HL-60/S4 (cell line): ENCODE data around the gene RSPH10B2.
"Not testable (repeated sequence)": the region's sequence is repeated elsewhere in the genome, so short reads cannot be mapped to it uniquely, and the experiment has no call there.

Source experiments
- in situ Hi-C: fragments of 300-500 bp; cut with MboI; formaldehyde crosslinking; loops from 2 replicates; pipeline ENCODE4 v1.14.3; 2022; ENCODE audit warnings: low sequenced_read_pairs

Gene RSPH10B2

DNA sequence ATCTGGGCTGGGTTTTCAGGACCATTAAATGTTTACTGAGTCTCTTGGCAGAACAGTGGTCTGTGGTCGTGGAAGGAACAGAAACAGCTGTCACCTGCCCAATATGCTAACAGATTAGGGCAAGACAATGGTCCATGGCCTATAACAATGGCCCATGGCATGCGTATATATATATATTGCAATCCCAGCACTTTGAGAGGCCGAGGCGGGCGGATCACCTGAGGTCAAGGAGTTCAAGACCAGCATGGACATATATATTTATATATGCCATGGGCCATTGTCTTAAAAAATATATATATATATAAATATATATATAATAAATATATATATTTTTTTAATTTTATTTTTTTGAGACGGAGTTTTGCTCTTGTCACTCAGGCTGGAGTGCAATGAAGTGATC lies 27.7 kb downstream of the RSPH10B2 start:
- in situ Hi-C loops = not testable (repeated sequence)

DNA sequence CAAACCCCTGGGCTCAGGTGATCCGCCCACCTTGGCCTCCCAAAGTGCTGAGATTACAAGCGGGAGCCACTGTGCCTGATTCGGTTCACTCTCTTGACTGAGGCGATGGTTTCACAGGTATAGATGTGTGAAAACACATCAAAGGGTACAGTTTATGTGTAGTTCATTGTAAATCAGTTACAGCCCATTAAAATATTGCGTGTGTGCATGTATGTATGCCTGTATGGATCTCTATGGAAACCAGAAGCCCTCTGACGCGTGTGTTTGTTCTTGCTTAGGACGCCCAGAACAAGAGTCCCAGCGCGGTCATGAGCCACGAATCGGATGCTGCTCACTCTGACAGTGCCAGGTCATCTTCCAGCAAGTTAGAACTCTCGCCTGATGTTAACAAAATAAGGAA lies 35.5 kb downstream of the RSPH10B2 start:
- in situ Hi-C loops = not testable (repeated sequence)

DNA sequence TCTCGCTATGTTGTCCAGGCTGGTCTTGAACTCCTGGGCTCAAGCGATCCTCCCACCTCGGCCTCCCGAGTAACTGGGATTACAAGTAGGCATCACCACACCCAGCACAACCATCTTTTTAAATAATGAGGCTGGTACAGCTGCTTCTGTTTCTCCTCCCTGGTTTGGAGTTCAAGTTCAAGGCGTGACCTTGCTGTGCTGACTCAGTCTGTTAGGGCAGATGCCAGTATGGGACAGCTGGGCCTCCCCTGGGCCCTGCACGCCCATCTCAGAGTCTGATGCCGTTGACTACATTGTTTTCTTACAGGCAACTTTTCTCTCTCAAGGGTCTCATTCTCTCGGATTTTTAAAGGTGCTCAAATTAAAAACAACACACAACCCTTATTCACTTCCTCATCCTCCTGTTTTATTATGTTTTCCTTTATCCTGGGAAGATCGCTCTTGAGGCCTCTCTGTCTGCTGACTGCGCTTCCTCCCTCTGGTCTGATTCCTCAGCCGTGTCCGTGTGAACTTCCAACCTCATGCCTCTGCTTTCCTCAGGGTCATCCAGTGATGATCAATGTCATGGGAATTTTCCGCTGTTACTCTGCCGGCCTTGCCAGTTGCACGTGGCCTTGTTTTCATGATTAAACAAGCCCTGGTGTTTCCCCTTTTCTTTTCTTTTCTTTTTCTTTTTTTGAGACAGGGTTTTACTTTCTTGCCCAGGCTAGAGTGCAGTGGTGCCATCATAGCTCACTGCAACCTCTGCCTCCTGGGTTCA lies 38.4 kb downstream of the RSPH10B2 start:
- in situ Hi-C loops = not testable (repeated sequence)

DNA sequence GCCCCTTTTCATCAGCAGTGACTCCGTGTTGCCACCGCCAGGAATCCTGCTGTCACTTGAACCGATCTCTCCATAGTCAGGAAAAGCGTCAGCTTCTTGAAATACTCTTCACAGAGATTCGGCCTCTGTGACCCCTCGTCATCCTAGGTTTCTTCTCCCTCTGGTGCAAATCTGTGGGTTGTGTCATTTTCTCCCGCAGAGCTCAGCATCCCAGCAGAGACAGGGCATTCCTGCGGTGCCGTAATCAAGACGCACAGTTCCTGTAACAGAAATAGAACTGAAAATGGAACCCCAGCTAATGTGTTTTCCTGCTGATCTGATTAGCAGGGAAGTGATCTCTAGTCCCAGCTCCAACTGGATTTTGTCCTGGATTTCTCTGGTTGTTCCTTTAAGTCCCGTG lies 40.4 kb downstream of the RSPH10B2 start:
- in situ Hi-C loops = not testable (repeated sequence)

DNA sequence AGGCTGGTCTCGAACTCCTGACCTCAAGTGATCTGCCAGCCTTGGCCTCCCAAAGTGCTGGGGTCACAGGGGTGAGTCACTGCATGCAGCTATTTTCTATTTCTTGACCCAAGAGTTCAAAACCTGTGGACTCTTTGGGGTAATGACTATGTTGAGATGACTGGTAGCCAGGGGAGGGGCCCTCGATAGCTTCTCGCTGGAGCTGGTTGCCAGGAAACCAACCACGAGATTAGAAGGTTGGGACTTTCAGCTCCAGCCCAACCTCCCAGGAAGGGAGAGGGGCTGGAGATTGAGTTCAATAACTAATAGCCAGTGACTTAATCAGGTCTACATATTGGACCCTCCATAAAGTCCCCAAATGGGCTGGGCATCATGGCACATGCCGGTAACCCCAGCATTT lies 43.3 kb downstream of the RSPH10B2 start:
- in situ Hi-C loops = not testable (repeated sequence)

DNA sequence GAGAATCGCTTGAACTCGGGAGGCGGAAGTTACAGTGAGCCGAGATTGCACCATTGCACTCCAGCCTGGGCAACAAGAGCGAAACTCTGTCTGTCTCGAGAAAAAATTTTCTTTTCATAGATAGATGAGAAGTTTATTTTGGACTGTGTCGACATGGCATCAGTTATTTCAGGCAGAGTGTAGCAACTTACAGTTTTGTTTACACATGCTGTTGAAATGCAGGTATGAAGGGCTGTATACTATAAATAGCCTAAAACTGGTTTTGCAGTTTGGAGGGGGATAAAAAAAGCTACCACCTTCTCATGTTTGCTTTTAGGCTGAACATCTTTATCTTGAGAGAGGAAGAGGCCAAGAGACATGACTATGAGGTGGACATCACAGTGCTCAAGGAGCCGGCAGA lies 44.1 kb downstream of the RSPH10B2 start:
- in situ Hi-C loops = not testable (repeated sequence)

DNA sequence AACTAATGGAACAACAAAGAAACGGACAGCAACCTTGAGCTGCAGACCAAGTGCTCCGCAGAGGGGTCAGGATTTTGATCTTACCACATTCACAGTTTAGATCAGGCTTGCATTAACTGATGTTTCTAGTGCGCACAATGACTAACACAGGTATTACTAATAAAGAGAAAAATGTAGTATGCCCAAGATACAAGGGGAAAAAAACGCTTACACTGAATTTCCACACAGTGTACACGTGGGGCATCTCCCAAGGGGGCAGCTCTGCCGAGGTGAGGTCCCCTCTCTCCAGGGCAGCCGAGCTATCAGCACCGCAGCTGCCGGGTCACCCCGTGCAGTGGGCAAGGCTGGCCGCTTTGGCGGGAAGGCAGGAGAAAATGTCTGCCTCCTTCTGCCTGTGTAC lies 46.0 kb downstream of the RSPH10B2 start:
- in situ Hi-C loops = not testable (repeated sequence)

DNA sequence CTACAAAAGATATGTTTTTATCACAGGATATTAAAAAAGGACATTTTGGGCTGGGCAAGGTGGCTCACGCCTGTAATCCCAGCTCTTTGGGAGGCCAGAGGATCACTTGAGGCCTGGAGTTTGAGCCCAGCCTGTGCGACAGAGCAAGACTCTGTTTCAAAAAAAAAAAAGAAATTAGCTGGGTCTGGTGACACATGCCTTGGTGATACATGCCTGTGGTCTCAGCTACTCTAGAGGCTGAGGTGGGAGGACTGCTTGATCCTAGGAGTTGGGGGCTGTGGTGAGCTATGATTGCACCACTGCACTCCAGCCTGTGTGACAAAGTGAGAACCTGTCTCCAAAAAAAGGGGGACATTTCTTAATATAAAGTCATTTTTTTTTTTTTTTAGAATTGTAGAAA lies 46.4 kb downstream of the RSPH10B2 start:
- in situ Hi-C loops = not testable (repeated sequence)

DNA sequence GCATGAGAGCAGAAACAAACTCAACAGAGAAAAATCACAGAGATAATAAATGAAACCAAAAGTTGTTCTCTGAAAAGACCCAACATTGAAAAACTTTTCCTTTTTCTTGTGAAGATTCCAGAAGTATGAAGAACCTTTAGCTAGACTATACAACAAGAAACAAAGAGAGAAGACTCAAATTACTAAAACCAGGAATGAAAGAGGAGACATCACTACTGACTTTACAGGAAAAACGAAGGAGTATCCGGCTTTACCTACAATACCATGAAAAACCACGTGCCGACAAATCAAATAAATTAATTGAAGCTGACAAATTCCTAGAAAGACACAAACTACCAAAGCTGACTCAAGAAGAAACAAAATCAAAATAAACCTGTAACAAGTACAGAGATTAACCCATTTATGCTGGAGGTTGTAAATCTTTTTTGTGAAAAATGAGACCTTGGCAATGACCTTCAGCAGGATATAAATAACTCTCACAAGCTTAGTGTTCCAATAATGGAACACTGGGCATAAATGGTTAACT lies 53.6 kb downstream of the RSPH10B2 start:
- in situ Hi-C loops = not testable (repeated sequence)

DNA sequence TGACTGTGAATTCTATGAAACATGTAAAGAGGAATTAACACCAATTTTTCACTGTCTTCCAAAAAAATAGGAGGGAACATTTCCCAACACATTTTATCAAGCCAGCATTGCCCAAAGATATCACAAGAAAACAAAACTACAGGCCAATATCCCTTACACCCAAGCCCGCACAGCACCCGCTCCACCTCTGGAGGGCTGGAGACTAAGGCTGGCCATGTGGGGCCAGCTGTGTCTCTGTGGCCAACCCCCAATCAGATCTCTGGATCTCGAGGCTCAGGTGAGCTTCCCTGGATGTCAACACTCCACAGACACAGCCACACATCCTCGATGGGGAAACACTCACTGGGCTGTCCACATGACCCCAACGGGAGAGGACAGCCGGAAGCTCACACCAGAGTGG lies 54.1 kb downstream of the RSPH10B2 start:
- in situ Hi-C loops = not testable (repeated sequence)

DNA sequence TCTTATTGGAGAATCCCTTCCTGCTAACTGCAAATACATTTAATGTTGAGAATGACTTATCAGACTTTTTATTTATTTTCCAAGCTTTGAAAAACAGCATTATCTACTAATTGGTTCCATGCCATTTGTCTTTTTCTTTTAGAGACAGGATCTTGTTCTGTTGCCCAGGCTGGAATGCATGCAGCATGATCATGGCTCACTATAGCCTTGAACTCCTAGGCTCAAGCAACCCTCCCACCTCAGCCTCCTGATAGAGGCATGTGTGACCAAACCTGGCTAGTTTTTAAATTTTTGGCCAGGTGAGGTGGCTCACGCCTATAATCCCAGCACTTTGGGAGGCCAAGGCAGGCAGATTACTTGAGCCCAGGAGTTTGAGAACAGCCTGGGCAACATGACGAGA lies 59.1 kb downstream of the RSPH10B2 start:
- in situ Hi-C loops = not testable (repeated sequence)

DNA sequence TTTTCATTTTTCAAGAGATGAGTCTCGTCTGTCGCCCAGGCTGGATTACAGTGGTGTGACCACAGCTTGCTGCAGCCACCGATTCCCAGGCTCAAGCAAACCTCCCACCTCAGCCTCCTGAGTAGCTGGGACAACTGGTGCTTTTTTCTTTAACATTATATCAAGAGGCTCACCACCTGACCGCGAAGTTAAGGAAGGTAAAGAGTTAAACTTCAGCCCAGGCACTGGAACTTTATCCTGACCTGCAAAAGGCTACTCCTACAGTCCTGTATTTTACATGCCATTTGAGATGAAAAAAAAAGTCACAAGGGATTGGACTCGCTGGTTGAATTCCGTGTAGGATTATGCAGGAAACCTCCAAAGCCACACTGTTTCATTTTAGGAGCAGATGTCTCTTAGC lies 61.6 kb downstream of the RSPH10B2 start:
- in situ Hi-C loops = not testable (repeated sequence)

DNA sequence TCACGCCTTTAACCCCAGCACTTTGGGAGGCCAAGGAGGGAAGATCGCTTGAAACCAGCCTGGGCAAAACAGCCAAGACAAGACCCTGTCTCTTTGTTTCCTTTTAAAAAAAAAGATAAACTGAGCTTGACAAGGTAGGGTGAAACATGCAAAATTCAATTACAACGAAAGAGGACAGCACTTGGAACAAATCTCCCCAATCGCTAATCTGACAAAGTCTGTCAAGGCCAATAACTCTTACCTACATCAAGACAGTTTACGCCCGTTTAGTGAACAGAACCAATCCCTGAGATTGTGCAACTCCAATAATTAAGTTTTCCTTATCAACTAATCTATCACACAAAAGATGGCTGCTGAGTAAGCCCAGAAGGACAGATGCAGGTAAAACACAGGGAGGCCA lies 67.7 kb downstream of the RSPH10B2 start:
- in situ Hi-C loops = not testable (repeated sequence)

DNA sequence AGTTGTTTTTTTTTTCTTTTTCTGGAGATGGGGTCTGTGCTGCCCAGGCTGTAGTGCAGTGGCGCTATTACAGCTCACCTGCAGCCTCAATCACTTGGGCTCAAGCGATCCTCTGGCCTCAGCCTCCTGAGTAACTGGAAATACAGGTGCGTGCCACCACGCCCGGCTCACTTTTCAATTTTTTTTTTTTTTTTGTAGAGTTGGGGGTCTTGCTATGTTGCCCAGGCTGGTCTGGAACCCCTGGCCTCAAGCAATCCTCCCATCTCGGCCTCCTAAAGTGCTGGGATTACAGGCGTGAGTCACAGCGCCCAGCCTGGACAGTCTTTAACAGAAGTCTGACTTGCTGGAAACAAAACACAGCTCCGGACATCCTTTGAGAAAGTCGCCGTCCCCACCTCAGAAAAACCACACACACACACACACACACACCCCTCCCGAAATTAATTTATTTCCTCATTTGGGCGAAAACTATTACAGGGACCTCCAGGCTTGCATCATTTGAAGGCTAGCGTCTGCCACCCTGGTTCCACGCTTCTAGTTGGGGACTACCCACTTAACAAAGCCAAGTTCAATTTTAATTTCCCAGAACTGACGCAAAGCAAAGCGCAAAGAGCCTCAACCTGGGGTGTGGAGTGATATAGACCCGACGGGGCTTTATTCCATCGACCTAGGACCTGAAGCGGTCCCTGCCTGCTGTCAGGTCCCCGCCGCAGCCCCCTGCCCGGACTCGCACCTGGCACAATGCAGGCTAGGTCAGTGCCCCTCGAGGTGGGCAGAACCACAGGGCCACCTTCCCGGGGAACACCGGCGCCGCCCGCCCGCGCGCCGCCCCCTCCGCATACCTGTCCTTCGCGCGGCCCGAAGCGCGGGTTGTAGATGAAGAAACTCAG lies 71.6 kb downstream of the RSPH10B2 start:
- in situ Hi-C loops = loop anchor here (25.0 kb wide), 1 partner anchor 238 kb away; the partner anchor contains the start of genes INTS15 and ZDHHC4

DNA sequence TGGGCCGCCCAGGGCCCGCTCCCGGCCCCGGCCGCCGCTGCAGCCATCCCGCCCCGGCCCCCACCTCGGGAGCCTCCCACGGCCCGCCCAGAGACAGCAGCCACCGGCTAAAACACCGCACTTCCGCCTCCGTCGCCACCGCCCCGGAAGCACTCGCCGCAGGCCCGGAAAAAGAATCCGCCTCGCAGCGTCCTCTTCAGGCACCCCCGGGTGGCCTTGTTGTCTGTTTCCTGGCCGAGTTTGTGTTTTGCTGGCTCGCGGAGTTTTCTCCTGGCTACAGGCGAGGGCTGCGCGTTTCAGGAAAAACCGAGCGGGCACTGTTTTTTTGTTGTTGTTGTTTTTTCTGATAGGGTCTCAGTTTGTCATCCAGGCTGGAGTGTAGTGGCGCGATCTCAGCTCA lies 72.2 kb downstream of the RSPH10B2 start, which contains the start of gene CCZ1B:
CCZ1B (minus strand) TSS at position 125 of the 400 bp plus-strand sequence; CDS start at position 47, 78 bp downstream.
- in situ Hi-C loops = loop anchor here (25.0 kb wide), 1 partner anchor 239 kb away; the partner anchor contains the start of genes INTS15 and ZDHHC4

DNA sequence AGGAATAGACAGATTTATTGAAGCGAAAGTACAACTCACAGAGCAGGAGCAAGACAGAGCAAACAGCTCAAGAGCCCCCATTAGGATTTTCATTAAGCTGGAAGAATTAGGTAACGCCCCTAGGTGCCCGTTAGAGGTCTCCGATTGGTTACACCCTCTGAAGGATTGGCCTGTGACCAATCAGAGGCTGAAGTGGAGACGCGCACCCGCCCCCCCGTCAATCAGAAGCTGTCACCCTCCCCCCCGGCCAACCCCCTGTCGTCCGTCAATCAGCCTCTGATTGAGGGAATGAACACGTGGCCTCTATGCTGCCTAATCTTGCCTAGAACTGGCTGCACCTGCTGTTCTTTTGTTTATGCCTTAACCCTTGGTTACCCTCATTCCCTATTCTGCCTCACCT lies 73.3 kb downstream of the RSPH10B2 start:
- in situ Hi-C loops = loop anchor here (25.0 kb wide), 1 partner anchor 240 kb away; the partner anchor contains the start of genes INTS15 and ZDHHC4

DNA sequence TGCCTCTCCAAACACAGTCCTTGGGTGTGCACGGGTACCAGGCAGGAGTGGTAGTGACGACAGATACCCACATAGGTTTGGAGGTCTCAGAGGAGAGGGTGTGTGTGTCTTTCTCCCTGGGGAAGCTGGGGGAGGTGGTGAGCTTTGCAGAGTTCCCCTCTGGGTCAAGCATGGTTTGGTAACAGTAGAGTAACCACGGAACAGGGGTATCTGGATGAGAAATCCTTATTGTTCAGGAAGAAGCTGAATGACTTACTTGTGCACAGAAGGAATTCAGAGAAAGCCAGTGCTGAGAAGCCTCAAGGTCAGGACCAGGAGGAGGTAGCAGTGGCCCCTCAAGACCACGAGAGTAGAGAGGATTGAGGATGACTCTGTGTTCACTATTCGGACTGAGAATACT lies 75.7 kb downstream of the RSPH10B2 start:
- in situ Hi-C loops = loop anchor here (25.0 kb wide), 1 partner anchor 242 kb away; the partner anchor contains the start of genes INTS15 and ZDHHC4

DNA sequence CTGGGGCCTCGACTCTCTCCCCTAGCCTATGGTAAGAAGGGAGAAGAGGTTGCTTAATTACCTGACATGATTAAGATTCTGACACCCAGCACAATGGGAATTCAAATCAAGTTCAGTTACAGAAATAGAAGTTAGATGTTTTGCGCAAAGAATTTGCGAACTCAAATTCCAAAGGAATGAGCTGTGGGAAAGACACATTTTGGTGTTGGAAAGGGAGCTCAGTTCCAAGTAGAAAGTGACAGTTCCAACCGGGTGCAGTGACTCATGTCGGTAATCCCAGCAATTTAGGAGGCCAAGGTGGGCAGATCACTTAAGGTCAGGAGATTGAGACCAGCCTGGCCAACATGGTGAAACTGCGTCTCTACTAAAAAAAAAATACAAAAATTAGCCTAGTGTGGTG lies 76.1 kb downstream of the RSPH10B2 start:
- in situ Hi-C loops = loop anchor here (25.0 kb wide), 1 partner anchor 243 kb away; the partner anchor contains the start of genes INTS15 and ZDHHC4

DNA sequence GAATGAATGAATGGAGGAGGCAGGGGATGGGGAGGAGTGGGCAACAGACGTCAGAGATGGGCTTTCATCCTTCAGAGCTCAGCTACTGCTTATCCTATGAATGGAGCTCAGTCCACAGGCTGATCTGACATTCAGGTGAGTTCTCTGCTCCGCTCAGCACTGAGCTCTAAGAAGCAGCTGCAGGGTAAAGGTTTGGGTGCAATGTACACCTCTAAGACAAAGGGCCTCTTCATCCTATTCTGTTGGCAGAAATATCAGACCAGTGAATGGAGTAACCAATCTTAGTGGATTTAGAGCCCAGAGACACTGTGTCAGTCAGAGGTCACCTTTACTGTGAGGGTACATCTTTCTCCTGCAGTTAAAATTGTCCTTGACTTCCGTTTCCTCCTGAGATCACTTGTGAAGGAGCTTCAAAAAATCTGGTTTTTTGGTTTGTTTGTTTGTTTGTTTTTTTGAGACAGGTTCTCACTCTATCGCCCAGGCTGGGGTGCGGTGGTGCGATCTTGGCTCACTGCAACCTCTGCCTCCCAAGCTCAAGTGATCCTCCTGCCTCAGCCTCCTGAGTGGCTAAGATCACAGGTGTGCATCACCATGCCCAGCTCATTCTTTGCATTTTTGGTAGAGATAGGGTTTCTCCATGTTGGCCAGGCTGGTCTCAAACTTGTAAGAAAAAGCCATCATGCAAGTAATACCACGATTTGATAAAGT lies 77.3 kb downstream of the RSPH10B2 start:
- in situ Hi-C loops = loop anchor here (25.0 kb wide), 1 partner anchor 244 kb away; the partner anchor contains the start of genes INTS15 and ZDHHC4

DNA sequence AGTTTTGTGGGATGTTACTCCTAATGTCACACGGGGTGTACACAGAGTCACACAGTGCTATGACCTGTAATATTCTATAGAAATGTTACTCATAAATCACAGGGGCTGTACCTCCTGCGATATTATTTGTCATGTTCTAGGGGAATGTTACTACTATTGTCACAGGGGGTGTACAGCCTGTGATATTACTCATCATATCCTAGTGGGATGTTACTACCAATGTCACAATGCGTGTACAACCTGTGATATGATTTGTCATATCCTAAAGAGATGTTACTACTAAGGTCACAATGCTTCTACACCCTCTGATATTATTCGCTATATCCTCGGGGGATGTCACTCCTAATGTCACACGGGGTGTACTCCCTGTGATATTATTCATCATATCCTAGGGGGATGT lies 79.7 kb downstream of the RSPH10B2 start:
- in situ Hi-C loops = loop anchor here (25.0 kb wide), 1 partner anchor 246 kb away; the partner anchor contains the start of genes INTS15 and ZDHHC4
